KMS-11 (cell line): Measurements from ENCODE around the gene PADI1.

Experiments
- H2AFZ ChIP-seq: fragments of 200-600 bp; sonication (generic); 2 replicates; pipeline ENCODE4 v1.6.1; 2016; ENCODE audit warnings: antibody characterized with exemption, mixed run types, low read depth
- H3K27ac ChIP-seq: fragments of 200-600 bp; sonication (generic); 2 replicates; pipeline ENCODE4 v1.6.1; 2016; ENCODE audit warnings: mild to moderate bottlenecking, mixed run types
- H3K27me3 ChIP-seq: fragments of 200-600 bp; sonication (generic); 2 replicates; pipeline ENCODE4 v1.6.1; 2017; ENCODE audit warnings: mild to moderate bottlenecking, low read depth, mixed run types, moderate library complexity; ENCODE audit not compliant: insufficient read depth
- H3K36me3 ChIP-seq: fragments of 200-600 bp; sonication (generic); 2 replicates; pipeline ENCODE4 v1.6.1; 2017; ENCODE audit warnings: mild to moderate bottlenecking, mixed run types; ENCODE audit not compliant: insufficient read depth
- H3K4me1 ChIP-seq: fragments of 200-600 bp; sonication (generic); 2 replicates; pipeline ENCODE4 v1.6.1; 2016; ENCODE audit warnings: mild to moderate bottlenecking, low read depth, mixed run types; ENCODE audit not compliant: poor library complexity, severe bottlenecking
- H3K4me2 ChIP-seq: fragments of 200-600 bp; sonication (generic); 2 replicates; pipeline ENCODE4 v1.7.0; 2016; ENCODE audit warnings: mild to moderate bottlenecking, mixed run types
- H3K4me3 ChIP-seq: fragments of 200-600 bp; sonication (generic); IDR thresholded peaks from 2 replicates; pipeline ENCODE4 v1.6.1; 2017; ENCODE audit warnings: low read depth, low read length, mixed read lengths; ENCODE audit not compliant: insufficient read depth
- H3K79me2 ChIP-seq: fragments of 200-600 bp; sonication (generic); 2 replicates; pipeline ENCODE4 v1.6.1; 2016; ENCODE audit warnings: low read depth, mixed run types; ENCODE audit not compliant: insufficient read depth
- H3K9ac ChIP-seq: fragments of 200-600 bp; sonication (generic); 2 replicates; pipeline ENCODE4 v1.6.1; 2016; ENCODE audit warnings: mild to moderate bottlenecking, mixed run types
- H4K20me1 ChIP-seq: fragments of 200-600 bp; sonication (generic); 2 replicates; pipeline ENCODE4 v1.6.1; 2016; ENCODE audit warnings: mild to moderate bottlenecking, mixed run types; ENCODE audit not compliant: insufficient read depth
- CTCF ChIP-seq: fragments of 200-600 bp; sonication (generic); conservative IDR thresholded peaks from 2 replicates; pipeline ENCODE4 v1.6.1; 2017; ENCODE audit warnings: low read depth, mild to moderate bottlenecking, antibody characterized with exemption, low read length, moderate library complexity, mixed read lengths

PADI1 gene

GRCh38 chr1:17222557-17222956, 17.6 kb downstream of the PADI1 start:
- Histone ChIP-seq H2AFZ (no peak overlapping the region), H3K27ac (no peak overlapping the region), H3K27me3 (peaks cover 41% of the 10 kb centered on the region; the same call in 1 of the 2 replicates), H3K4me2 (no peak overlapping the region), H4K20me1 (no peaks in the 10 kb centered on the region), H3K9ac (no peak overlapping the region), H3K4me3 (no peak overlapping the region), H3K36me3 (no peaks in the 10 kb centered on the region), H3K4me1 (no peaks in the 10 kb centered on the region), H3K79me2 (no peaks in the 10 kb centered on the region)
- TF ChIP-seq CTCF, result no peak

- no peaks in the 10 kb centered on the region for H4K20me1 ChIP-seq
- H3K4me1 ChIP-seq, result no peaks in the 10 kb centered on the region
- no peaks in the 10 kb centered on the region for H3K79me2 ChIP-seq
- no peak overlapping the region for H2AFZ ChIP-seq
- no peak overlapping the region for H3K4me3 ChIP-seq
- no peak overlapping the region for H3K27ac ChIP-seq
- H3K9ac ChIP-seq, result no peak overlapping the region
- peaks cover 51% of the 10 kb centered on the region; the same call in 1 of the 2 replicates for H3K27me3 ChIP-seq
- no peak overlapping the region for H3K4me2 ChIP-seq
- H3K36me3 ChIP-seq, result no peaks in the 10 kb centered on the region
- TF ChIP-seq CTCF, result no peak
Observed at GRCh38 chr1:17224434-17224833, 19.5 kb downstream of the PADI1 start.

DNA sequence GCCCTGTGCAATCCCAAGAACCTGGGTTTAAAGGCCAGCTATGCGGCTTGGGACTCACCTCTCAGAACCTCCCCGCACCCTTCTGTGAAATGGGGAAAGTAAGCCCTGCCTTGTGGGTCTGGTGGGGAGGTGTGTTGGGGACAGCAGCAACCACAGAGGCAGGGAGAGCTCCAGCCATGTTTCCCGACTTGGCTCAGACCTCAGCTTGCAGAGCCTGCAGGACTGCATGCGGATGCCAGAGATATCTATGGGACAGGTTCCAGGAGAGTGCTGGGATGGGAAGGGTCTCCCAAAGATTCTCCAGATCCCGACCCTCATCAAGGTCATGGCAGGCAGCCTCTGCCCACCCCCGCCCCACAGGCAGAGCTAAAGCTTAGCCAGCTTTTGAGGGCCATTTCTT, 20.2 kb downstream of the PADI1 start:
- Histone ChIP-seq H2AFZ (no peak overlapping the region), H3K27me3 (peaks cover 50% of the 10 kb centered on the region; the same call in 1 of the 2 replicates), H3K79me2 (no peaks in the 10 kb centered on the region), H3K4me2 (no peak overlapping the region), H4K20me1 (no peaks in the 10 kb centered on the region), H3K4me1 (no peaks in the 10 kb centered on the region), H3K9ac (no peak overlapping the region), H3K36me3 (no peaks in the 10 kb centered on the region), H3K27ac (no peak overlapping the region), H3K4me3 (no peak overlapping the region)
- no peak for TF ChIP-seq CTCF

- TF ChIP-seq CTCF, result no peak
- Histone ChIP-seq H3K36me3 (no peaks in the 10 kb centered on the region), H2AFZ (no peak overlapping the region), H3K79me2 (no peaks in the 10 kb centered on the region), H3K27ac (no peak overlapping the region), H3K4me2 (no peak overlapping the region), H3K4me1 (no peaks in the 10 kb centered on the region), H3K9ac (no peak overlapping the region), H3K4me3 (no peak overlapping the region), H4K20me1 (no peaks in the 10 kb centered on the region), H3K27me3 (peaks cover 59% of the 10 kb centered on the region; the same call in 1 of the 2 replicates)
Observed at GRCh38 chr1:17227358-17227915, 22.5 kb downstream of the PADI1 start.
